SK-N-MC (cell line): ENCODE data around the gene LSM4.
A peak's percentile ranks its signal among the peaks of the same experiment; 100 is the strongest.

ENCODE experiments used
- DNase-seq: peaks from one replicate; pipeline ENCODE4 v3.0.0-alpha.2; 2011; ENCODE audit warnings: low read depth, low spot score
- H3K27ac ChIP-seq: fragments of 200-600 bp; sonication (generic); 2 replicates; pipeline ENCODE4 v1.5.1; 2016; ENCODE audit warnings: mixed run types
- H3K36me3 ChIP-seq: fragments of 200-600 bp; sonication (generic); 2 replicates; pipeline ENCODE4 v1.6.1; 2017; ENCODE audit warnings: antibody characterized with exemption, low read length, mixed read lengths; ENCODE audit not compliant: insufficient read depth
- H3K4me3 ChIP-seq: fragments of 200-600 bp; sonication (generic); 2 replicates; pipeline ENCODE4 v1.5.1; 2016
- H3K9ac ChIP-seq: fragments of 200-600 bp; sonication (generic); 2 replicates; pipeline ENCODE4 v1.8.0; 2017; ENCODE audit warnings: mixed run types, mixed read lengths; ENCODE audit not compliant: insufficient read length
- H3K9me3 ChIP-seq: fragments of 200-600 bp; sonication (generic); 2 replicates; pipeline ENCODE4 v1.6.1; 2017; ENCODE audit warnings: low read depth, mild to moderate bottlenecking, antibody characterized with exemption, low read length, moderate library complexity, mixed read lengths
- EZH2 ChIP-seq: fragments of 200-600 bp; sonication (generic); IDR thresholded peaks from one replicate; pipeline ENCODE4 v1.6.1; 2017; ENCODE audit warnings: antibody characterized with exemption
- FOXP2 ChIP-seq: optimal IDR thresholded peaks from 2 replicates; pipeline ENCODE3; 2011; ENCODE audit warnings: mild to moderate bottlenecking, moderate library complexity; ENCODE audit not compliant: insufficient read depth; ENCODE audit errors: extremely low read length, control extremely low read depth
- POLR2AphosphoS5 ChIP-seq: IDR thresholded peaks from 2 replicates; pipeline ENCODE4 v1.6.1; 2012; ENCODE audit warnings: mild to moderate bottlenecking, low read depth, low read length, borderline replicate concordance

The LSM4 gene

GRCh38 chr19:18287836-18288772, 34.8 kb downstream of the LSM4 start:
- no peak for DNase-seq
- Histone ChIP-seq H3K9me3 (no peaks in the 10 kb centered on the region), H3K36me3 (no peaks in the 10 kb centered on the region), H3K4me3 (no peak overlapping the region), H3K27ac (peak overlapping the region; percentile 1; the same call in 1 of the 2 replicates), H3K9ac (no peak overlapping the region)
- TF ChIP-seq FOXP2 (no peak), EZH2 (no peak), POLR2AphosphoS5 (no peak)

GRCh38 chr19:18286973-18287635, 35.8 kb downstream of the LSM4 start:
- no peak overlapping the region for H3K4me3 ChIP-seq
- H3K27ac ChIP-seq, result peak overlapping the region; percentile 1; the same call in 1 of the 2 replicates

GRCh38 chr19:18284712-18285360, 38.0 kb downstream of the LSM4 start:
- no peak overlapping the region for H3K9ac ChIP-seq
- H3K4me3 ChIP-seq, result no peak overlapping the region
- no peaks in the 10 kb centered on the region for H3K9me3 ChIP-seq
- no peaks in the 10 kb centered on the region for H3K36me3 ChIP-seq
- peak overlapping the region; percentile 72 for H3K27ac ChIP-seq
- no peak for TF ChIP-seq POLR2AphosphoS5
- no peak for TF ChIP-seq FOXP2
- no peak for TF ChIP-seq EZH2
- no peak for DNase-seq

More at GRCh38 chr19:18286973-18287635, 35.8 kb downstream of the LSM4 start:
- DNase-seq, result no peak
- no peak for TF ChIP-seq POLR2AphosphoS5
- no peak for TF ChIP-seq EZH2
- no peak for TF ChIP-seq FOXP2
- Histone ChIP-seq H3K9me3 (no peaks in the 10 kb centered on the region), H3K9ac (no peak overlapping the region), H3K36me3 (no peaks in the 10 kb centered on the region)

GRCh38 chr19:18283338-18283737, 39.5 kb downstream of the LSM4 start:
- no peak overlapping the region for H3K4me3 ChIP-seq
- no peak overlapping the region for H3K9ac ChIP-seq
- no peak overlapping the region for H3K27ac ChIP-seq

GRCh38 chr19:18282788-18283141, 40.1 kb downstream of the LSM4 start:
- H3K36me3 ChIP-seq, result peaks cover 11% of the 10 kb centered on the region
- TF ChIP-seq EZH2 (no peak), FOXP2 (no peak), POLR2AphosphoS5 (no peak)
- H3K9ac ChIP-seq, result peak overlapping the region; percentile 100
- peak overlapping the region; percentile 87 for H3K4me3 ChIP-seq
- H3K27ac ChIP-seq, result peak overlapping the region; percentile 100
- no peak for DNase-seq
- no peaks in the 10 kb centered on the region for H3K9me3 ChIP-seq

More at GRCh38 chr19:18283338-18283737, 39.5 kb downstream of the LSM4 start:
- no peak for TF ChIP-seq EZH2
- no peak for TF ChIP-seq POLR2AphosphoS5
- no peak for TF ChIP-seq FOXP2
- H3K36me3 ChIP-seq, result peaks cover 8% of the 10 kb centered on the region
- no peaks in the 10 kb centered on the region for H3K9me3 ChIP-seq
- no peak for DNase-seq

- no peaks in the 10 kb centered on the region for H3K9me3 ChIP-seq
- peak overlapping the region; percentile 100 for H3K9ac ChIP-seq
- no peak for DNase-seq
- H3K4me3 ChIP-seq, result peak overlapping the region; percentile 87
- H3K36me3 ChIP-seq, result peaks cover 11% of the 10 kb centered on the region
- TF ChIP-seq EZH2 (no peak), POLR2AphosphoS5 (peak; percentile 74)
- peak overlapping the region; percentile 100 for H3K27ac ChIP-seq
Measured at GRCh38 chr19:18282021-18282787, 40.7 kb downstream of the LSM4 start.

- peak within 1 kb of the TSS; percentile 100 for H3K9ac ChIP-seq
- H3K4me3 ChIP-seq, result peak within 1 kb of the TSS; percentile 96
- no peaks in the 10 kb centered on the region for H3K9me3 ChIP-seq
- no peak for DNase-seq
- TF ChIP-seq FOXP2 (peak; percentile 99), EZH2 (no peak), POLR2AphosphoS5 (no peak; the same call in 1 of the 2 replicates)
- peak within 1 kb of the TSS; percentile 100 for H3K27ac ChIP-seq
- H3K36me3 ChIP-seq, result peaks cover 11% of the 10 kb centered on the region
Measured at GRCh38 chr19:18281082-18282020, 41.5 kb downstream of the LSM4 start, which contains the start of gene JUND. Gene JUND, minus strand, starts transcription at chr19:18281622. Its CDS starts 138 bp downstream, at chr19:18281484.
